GM19455 (cell line): ENCODE results near the gene SELENON.

Experiments
- ATAC-seq: cut with Tn5 transposase; IDR thresholded peaks from one replicate; pipeline ENCODE4 v1.9.1; 2021; ENCODE audit not compliant: unreplicated experiment

Gene SELENON

DNA sequence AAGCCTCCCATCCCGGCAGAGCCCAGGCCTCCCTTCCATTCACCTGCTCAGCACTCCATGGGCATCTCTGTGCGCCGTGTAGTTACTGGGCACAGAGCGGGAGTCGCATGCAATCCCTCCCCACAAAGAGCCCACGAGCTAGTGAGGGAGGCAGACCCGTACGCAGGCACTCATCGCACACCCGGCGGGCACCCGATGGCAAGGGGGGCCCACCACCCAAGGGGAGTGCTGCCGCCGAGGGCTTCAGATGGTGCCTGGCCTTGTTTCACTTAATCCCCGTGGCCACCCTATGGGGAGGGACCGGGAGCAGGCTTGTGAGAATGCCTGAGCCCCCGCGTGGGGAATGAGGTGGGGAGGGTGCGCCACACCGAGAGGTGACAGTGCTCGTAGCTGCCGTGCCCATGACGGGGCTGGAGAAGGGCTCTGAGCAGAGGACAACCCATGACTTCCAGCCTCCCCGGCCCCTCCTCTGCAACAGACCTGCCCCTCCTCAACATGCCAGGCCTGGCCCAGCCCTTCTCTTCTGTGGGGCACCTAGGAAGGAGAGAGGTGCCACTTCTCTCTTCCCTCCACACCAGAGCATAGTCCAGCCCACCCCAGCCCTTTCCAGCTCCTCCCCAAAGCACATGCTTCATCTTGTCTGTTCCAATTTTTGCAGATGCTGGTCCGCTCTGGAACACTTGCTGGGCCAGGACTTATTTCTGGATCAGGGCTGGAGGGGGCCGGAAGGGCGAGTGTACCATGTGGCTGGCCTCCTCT, 30.2 kb upstream of the SELENON start:
- no peak for ATAC-seq

DNA sequence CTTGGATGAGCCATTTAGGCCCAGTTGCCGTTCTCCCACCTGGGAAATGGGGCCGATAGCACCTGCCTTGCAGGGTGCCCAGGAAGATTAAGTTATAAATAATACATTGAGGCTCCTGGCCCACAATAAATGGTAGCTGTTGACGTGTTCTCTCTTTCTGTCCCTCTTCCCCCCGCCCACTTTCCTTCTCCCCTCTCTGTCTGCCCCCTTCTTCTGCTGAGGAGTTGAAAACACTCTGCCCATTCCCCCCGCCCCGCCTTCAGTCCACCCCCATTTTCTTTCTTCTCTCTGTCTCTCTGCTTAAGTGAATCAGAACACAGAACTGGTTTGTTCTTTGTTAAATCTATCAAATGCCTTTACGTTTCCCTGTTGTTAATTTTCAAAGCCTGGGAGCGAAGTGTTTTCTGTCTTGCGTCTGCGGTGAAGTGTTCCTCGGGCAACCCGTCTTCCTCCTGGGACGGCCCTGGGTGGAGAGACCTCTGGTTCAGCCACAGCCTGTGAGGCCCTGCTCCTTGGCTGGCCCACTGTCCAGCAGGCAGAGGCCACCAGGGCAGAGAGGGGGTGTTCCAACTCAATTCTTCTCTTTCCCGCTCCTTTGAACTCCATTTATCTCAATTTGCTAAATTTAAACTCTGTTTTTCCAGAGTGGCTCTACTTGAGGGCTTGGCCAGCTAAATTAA, 29.3 kb upstream of the SELENON start:
- no peak for ATAC-seq

DNA sequence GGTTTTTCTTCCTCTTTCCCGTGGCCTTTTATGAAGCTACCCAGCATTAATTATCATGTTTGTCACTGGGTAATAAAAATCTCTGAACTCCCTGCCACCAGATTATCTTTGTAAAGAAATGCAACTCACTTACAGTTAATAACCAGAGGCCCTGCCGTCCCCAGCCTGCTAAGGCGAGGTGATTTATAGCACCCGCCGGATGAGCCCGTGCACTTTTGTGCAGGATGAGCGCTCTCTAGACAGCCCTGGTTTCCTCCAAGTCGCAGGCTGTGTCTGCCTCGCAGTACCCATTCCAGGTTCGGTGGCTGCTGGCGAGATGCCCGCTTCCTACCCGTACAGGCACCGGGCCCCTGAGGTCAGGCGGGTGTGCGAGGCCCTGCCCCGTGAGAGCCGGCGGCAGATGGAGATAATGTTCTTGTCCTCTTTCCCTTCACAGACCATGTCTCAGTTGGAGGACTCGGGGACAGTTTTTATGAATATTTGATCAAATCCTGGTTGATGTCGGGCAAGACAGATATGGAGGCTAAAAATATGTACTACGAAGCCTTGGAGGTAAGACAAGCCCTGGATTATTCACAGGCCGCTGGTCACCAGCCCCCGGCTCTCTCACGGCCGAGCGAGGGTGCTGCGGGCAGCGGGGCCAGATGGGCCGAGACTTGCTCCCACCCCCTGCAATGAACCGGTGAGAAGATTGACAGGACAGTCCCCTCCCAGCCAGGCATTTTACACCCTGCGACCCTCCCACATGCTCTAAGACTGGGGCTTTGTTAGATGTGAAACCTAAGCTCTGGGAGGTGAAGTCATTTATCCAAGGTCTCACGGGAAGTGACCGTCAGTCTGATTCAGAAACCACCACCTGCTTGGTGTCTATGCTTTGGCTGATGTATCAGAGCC, 28.5 kb upstream of the SELENON start:
- no peak for ATAC-seq

DNA sequence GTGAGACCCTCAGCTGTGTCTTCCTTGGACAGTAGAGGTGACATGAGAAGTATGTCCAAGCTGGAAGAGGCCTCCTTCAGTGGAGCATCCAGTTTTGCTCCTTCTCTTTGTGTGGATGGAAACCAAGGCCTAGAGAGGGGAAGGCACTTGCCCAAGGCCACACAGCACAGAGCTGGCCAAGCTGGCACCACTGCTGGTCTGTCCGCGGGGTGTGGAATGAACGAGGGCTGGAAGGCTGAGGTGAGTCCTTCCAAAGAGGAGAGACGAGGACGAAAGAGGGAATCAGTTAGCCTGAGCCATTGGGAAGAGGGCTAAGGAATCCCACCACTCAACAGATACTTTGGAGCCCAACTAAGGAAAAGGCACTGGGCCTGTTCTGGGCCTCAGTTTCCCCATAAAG, 27.8 kb upstream of the SELENON start:
- no peak for ATAC-seq

DNA sequence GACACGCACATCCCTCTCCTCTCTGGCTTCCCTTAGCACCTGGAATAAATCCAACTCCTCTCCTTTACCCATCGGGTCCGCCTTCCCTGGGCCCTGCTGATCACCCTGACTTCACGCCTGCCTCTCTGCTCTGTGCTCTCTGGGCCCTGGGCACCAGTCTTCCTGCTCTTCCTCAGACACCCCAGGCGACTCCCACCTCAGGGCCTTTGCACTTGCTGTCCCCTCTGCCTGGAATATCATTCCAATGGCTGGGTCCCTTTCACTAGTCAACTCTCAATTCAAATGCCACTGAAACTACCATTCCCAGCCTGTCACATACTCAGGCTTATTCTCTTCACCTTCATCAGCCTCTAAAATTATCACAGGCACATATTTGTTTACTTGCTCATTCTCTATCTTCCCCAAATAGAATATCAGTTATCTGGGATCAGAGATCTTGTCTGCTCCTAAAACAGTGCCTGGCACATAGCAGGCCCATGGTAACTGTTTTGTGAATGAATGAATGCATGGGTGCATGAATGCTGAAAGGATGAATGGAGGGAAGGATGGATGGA, 27.2 kb upstream of the SELENON start:
- ATAC-seq: no peak

DNA sequence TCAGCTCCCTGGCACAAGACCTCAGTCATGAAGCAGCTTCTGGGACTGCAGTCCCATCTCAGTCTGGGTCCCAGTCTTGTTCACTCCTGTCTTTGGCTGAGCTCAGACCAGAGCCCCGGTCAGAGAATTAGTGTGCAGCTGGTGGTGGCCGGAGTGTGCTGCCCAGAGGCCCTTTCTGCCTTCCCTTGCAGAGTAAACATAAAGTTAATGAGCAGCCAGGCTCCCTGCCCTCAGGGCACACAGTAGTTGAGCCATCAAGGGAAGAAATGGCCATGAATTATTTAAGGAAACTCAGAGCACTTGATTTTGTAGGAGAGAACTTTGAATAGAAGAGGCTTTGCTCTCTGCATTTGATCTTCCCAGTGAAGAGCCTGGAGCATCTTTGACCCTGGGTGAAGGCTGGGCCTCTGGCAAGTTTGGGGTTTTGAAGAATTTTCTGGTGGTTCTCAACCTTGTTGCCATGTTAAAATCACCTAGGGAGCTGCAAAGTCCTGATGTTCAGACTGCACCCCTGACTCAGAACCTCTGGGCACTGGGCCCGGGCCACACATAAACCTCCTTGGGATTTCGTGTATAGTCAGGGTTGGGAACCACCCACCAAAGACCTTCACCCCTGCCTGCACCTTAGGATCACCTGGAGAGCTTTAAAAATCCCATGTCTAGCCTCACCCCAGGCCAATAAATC, 26.4 kb upstream of the SELENON start:
- ATAC-seq: no peak

DNA sequence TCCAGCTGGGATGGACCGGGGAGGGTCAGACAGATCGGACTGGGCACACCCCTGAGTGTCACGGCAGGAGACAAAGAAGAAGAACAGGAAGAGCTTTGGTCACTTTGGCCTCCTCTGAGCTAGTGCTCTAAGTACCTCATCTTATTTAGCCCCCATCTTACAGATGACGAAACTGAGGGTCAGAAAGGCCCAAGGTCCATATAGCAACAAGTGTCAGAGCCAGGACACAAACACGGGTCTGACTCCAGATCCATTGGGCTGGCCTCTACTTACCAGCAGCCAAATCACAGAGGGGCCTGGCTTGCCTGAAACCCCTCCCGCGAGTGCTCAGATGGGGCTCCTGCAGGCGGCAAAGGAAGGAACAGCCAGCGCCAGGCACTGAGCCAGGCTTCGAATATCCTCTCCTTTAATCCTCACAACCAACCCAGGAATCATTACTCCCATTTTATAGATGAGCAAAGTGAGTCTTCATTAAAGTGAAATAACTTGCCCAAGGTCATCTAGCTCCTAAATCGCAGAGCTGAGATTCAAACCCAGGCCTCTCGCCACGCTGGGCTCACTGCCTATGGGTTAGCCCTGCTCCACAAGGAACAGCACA, 25.7 kb upstream of the SELENON start:
- ATAC-seq: no peak

DNA sequence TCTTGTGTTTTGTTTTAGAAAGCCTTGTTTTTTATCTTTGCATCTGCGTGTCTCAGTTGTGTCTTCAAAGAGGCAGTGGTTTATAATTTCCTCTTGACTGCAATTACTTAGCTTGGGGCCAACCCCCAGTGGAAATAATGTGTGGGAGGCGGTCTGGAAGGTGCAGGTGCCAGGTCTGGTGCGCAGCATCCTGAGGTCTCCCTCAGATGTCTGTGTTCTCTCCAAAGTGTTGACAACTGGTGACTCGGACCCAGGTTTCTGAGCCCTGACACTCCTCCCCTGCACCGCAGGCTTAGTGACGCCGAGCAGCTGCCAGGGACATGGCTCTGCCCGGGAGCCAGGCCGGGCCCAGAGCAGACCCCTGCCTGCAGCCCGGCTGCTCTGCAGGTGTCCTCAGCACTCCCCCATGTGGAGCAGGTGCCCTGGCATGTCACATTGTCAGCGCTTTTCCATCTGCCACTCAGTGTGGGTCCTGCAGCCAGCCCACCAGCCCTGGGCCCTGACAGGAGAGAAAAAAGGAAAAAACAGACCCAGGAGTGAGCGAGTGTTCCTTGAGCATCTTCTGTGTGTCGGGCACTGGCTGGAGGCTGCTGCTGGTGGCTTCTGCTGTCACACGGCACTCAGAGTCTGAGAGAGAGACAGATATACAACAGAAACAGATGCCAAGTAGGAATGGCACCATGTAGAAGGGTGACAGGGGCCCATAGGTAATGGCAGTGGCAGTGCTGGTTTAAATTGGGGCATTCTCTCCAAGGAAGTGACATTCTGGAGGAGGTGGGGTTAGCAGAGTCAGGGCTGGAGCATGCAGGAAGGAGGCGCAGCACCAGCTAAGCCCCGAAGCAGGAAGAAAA, 24.8 kb upstream of the SELENON start:
- no peak for ATAC-seq

DNA sequence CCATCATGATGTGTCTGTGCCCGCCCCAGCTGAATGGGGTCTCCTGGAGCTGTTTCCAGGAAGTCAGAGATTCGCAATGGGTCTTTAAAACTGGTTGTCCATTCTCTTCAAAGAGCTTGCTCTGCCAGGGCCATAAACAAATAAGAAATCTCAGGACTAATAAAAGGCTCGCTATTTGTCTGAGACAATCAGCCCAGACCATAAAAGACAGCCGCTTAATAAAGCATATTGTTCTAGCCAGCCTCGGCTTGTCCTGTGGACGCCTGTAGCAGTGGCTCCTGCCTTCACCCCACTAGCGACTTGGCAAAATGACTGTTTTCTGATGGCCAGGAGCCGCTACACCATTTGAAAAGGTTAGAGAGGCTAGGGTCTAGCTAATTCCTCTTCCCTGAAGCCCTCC, 20.6 kb upstream of the SELENON start:
- no peak for ATAC-seq

DNA sequence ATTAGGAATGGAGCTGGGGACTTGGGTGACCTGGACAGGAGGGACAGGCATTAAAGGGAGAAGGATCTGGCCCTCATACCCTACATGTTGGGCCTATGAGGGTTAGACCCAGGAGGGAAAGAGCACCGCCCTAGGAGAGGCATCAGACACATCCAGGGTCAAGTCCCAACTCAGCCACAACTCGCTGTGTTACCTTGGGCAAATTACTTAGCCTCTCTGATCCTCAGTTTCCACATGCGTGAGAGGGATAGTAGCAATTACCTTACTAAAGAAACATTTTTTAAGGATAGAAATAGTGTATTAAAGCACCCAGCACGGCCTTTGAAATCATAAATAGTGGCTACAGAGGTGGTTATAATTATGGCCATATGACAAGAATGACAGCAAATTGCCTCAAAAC, 20.1 kb upstream of the SELENON start:
- ATAC-seq: no peak

DNA sequence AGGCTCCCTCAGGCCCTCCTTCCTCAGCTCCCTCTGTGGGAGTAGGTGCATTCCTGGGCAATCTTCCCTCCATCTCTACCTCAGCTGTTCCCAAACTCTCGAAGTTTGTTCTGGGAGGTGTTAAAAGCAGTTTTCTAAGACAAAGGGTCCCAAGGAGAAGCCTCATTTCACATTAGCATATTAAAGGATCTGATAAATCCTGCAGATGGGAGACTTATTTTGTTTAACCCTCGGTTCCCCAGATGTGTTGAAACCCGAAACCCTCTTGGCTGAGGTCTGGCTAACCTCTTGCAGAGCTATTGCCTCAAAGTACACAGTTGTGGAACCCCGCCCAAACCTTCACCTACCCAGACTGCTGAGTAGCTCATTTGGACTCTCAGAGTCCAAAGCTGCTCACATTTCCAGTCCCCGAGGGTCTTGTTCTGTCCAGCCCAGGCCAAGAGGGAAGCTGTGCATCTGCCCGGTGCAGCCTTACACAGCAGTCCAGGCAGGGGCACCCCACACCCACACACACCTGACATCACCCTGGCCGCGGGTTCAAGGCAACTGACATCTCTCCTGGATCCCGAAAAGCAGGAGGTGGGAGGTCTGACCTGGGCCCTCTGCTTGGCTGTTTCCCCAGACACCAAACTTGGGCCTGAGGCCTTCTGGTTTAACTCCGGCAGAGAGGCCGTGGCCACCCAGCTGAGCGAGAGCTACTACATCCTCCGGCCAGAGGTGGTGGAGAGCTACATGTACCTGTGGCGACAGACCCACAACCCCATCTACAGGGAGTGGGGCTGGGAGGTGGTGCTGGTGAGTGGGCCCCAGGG, 19.5 kb upstream of the SELENON start:
- no peak for ATAC-seq

DNA sequence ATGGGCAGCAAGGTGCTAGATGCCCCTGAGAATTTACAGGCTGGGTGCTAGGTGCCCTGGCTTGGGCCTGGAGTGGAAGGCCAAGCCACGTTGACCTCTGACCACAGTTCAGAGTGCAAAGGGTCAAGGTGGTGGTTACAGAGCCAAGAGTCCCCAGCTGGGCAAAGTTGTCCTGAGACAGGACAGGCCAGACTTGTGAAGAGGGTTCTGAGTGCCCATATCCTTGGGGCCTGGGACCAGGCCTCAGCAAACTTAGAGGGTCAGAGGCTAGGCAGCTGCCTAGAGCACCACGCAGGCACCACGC, 18.9 kb upstream of the SELENON start:
- ATAC-seq: no peak

DNA sequence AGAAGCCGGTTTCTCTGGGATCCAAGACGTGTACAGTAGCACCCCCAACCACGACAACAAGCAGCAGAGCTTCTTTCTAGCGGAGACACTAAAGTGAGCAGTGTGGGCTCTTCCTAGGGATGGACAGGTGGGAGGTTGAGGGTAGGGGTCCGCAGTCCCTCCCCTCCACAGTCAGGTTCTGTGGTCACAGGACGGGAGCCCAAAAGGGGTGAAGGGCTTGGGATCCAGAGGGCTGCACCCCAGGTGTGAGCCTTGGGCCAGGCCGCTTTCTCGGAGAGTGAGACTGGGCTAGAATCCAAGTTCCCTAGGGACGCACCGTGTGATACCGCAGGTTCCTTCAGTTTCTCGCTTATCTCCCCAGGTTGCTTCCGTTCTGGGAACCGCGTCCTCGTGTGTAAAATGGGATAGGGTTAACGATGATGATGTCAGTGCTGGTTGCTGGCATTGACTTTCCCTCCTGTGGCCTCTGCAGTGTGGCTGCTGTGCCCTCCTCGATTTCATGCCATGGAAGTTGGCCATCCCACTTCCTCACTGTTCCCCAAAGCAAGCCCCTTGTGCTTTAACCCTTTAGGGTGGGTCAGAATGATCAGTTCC, 17.3 kb upstream of the SELENON start:
- ATAC-seq: no peak

DNA sequence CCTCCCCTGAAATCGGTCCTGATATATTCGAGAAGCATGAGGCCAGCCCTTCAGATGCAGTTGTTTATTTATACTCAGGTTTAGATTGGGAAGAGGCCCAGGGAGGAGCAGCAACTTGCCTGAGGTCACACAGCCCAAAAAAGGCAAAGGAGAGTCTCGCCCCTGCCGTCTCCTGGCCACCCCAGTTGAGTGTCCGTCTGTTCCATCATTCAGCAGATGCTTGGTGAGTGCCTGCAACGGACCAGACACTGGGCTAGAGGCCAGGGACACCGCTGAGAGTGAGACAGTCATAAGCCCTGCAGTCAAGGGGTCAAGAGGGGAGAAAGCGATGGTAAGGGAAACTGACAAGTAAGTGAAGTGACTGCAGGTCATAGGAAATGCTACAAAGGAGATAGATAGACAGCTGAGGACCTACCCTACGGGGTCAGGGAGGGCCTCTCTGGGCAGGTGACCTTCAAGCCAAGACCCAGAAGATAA, 15.4 kb upstream of the SELENON start:
- ATAC-seq: no peak

DNA sequence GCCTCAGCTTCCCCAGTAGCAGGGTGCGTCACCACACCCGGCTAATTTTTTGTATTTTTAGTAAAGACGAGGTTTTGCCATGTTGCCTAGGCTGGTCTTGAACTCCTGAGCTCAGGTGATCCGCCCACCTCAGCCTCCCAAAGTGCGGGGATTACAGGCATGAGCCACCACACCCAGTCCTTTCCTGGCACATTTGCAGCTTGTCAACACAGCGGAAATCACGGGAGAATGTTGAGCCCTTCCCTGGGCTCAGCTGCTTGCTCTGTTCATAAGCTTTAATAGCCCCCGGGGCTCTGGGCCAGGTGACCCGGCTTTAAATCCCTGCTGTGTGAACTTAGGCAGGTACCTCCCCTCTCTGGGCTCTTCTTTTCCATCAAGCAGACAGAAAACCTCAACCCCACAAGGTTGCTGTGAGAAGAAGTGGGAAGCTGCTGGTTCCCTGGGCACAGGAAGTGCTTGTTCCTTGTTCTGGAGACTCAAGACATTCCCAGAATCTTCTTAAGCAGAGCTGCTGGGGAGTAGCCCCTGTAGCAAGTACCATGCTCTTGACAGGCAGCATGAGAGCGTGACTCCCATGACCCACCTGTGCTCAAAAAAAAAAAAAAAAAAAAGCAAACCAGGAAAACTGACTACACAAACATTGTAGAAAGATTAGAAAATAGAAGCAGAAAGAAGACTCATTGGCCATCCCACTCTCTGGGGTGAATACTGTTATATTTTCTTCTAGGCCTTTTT, 14.5 kb upstream of the SELENON start:
- no peak for ATAC-seq

DNA sequence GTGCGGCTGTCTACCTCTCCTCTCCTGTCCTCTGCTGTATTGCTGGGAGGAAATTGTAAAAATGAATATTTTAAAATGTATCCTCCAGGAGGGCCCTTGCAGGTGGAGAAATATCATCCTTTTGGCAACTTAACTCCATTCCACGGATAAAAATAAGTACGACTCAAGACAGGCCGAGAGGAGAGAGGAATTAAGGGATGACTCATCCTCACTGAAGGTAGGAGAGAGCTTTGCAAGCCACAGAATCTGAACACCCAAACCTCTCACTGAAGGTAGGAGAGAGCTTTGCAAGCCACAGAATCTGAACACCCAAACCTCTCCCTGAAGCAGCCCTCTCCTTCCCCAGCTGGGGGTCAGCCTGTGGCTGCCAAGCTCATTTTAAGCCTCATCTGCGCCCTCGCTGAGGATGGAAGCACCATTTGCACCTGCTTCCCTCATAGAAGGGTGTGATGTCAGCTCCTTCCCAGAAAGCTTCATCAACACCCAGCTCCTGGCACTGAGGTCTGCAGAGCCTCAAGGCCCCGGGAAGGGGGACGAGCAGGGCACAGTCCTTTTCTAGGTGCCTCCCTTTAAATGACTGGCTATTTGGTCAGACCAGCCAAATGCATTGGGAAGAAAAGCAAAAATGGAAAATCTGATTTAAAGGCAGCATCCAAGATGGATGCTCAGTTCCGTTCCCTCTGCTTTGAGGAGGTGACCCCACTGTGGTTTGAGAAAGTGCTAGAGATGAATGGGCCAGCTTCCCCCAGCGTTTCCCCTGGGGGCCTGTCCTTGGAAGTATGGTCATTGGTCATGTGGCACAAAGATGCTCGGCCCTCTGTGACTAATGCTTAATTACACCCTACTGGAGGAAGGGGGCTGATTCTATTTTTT, 12.9 kb upstream of the SELENON start:
- ATAC-seq: no peak

DNA sequence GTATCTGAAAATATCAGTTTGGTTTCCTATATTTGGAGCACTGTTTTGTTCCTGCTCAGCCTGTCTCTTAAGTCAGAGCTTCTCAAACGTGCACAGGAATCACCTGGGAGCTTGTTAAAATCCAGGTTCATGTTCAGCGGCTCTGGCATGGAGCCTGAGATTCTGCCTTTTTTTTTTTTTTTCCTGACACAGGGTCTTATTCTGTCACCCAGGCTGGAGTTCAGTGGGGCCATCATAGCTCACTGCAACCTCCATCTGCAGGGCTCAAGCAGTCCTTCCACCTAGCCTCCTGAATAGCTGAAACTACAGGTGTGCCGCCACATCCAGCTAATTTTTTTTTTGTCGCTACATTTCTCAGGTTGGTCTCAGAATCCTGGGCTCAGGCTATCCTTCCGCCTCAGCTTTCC, 12.2 kb upstream of the SELENON start:
- no peak for ATAC-seq
